Measurements from ENCODE around the gene MAPKAPK5.

DNA sequence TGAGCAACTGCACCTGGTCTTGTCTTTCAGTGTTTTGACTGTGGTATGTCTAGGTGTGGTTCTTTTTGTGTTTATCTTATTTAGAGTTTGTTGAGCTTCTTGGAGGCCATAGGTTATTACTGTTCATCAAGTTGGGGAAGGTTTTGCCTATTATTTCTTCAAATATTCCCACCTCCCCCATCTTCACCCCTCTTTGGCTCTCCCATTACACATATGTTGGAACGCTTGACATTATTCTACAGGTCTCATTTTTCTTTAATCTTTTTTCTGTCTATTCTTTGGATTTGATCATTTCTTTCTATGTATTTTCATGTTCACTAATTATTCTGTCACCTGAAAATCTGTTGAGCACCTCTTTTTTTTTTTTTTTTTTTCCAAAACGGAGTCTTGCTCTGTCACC is 16.2 kb downstream of the MAPKAPK5 start:
- TF ChIP-seq, protein P1, sequence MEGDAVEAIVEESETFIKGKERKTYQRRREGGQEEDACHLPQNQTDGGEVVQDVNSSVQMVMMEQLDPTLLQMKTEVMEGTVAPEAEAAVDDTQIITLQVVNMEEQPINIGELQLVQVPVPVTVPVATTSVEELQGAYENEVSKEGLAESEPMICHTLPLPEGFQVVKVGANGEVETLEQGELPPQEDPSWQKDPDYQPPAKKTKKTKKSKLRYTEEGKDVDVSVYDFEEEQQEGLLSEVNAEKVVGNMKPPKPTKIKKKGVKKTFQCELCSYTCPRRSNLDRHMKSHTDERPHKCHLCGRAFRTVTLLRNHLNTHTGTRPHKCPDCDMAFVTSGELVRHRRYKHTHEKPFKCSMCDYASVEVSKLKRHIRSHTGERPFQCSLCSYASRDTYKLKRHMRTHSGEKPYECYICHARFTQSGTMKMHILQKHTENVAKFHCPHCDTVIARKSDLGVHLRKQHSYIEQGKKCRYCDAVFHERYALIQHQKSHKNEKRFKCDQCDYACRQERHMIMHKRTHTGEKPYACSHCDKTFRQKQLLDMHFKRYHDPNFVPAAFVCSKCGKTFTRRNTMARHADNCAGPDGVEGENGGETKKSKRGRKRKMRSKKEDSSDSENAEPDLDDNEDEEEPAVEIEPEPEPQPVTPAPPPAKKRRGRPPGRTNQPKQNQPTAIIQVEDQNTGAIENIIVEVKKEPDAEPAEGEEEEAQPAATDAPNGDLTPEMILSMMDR (conservative IDR thresholded peaks at IDR 0.05; ENCODE audit: low read length): no peak
- no peak for TF ChIP-seq EZH2phosphoT487 (IDR thresholded peaks at IDR 0.05; ENCODE audit: borderline replicate concordance)

All from Loucy (cell line).